ENCODE data around the gene PLXNB2. TPM values are rescaled to one million over a fixed set of nuclear protein-coding genes. Genes with fewer than 3 reads are reported as not detected.

Gene PLXNB2
- total RNA-seq, 1 donor from 2014 or later = 95.2 TPM

DNA sequence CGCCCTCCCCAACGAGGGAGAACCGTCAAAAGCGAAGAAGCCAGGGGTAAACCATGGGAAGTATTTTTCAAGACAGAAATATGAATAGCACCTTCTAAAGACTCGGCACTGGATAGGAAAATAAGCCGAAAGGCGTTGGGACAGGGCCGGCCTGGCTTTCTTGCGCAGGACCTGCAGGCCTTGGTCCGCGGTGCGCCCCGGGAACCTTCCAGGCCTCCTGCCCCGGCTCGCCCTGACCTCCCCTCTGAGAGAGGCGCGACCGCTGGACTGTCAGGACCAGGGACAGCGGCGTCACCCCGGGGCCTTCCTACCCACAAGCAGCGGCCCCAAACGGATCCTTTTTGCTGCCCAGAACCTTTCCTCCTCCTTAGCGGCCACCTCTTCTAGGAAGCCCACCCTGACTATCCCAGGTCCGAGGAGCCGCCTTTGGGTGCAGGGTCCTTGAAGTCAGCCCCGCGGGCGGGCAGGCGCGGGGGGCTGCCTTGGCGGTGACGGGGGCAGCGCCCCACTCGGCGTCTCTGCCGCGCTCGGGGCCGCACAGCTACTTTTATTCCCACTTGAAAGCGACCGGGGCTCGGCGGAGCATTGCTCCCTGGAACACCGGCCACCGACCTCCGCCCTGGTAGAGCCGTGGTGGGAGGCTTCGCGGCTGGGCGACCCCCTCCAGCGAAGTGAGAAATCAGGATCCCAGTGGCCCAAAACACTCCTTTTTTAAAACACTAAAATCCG, 36.6 kb downstream of the PLXNB2 start:
- peak; percentile 58 for DNase-seq
- Mint-ChIP-seq H3K4me1 (ENCODE audit: low read depth, unreplicated experiment) (peaks cover 13% of the 10 kb centered on the region), H3K27me3 (ENCODE audit: unreplicated experiment) (peaks cover 6% of the 10 kb centered on the region), H3K36me3 (ENCODE audit: unreplicated experiment) (no peaks in the 10 kb centered on the region), H3K4me3 (ENCODE audit: unreplicated experiment) (peak overlapping the region; percentile 84), H3K9me3 (ENCODE audit: unreplicated experiment) (peaks cover 4% of the 10 kb centered on the region), H3K27ac (ENCODE audit: unreplicated experiment) (peak overlapping the region; percentile 90)
- TF ChIP-seq, protein P1, sequence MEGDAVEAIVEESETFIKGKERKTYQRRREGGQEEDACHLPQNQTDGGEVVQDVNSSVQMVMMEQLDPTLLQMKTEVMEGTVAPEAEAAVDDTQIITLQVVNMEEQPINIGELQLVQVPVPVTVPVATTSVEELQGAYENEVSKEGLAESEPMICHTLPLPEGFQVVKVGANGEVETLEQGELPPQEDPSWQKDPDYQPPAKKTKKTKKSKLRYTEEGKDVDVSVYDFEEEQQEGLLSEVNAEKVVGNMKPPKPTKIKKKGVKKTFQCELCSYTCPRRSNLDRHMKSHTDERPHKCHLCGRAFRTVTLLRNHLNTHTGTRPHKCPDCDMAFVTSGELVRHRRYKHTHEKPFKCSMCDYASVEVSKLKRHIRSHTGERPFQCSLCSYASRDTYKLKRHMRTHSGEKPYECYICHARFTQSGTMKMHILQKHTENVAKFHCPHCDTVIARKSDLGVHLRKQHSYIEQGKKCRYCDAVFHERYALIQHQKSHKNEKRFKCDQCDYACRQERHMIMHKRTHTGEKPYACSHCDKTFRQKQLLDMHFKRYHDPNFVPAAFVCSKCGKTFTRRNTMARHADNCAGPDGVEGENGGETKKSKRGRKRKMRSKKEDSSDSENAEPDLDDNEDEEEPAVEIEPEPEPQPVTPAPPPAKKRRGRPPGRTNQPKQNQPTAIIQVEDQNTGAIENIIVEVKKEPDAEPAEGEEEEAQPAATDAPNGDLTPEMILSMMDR (IDR thresholded peaks at IDR 0.05; ENCODE audit: partially characterized antibody, unreplicated experiment) = no peak

DNA sequence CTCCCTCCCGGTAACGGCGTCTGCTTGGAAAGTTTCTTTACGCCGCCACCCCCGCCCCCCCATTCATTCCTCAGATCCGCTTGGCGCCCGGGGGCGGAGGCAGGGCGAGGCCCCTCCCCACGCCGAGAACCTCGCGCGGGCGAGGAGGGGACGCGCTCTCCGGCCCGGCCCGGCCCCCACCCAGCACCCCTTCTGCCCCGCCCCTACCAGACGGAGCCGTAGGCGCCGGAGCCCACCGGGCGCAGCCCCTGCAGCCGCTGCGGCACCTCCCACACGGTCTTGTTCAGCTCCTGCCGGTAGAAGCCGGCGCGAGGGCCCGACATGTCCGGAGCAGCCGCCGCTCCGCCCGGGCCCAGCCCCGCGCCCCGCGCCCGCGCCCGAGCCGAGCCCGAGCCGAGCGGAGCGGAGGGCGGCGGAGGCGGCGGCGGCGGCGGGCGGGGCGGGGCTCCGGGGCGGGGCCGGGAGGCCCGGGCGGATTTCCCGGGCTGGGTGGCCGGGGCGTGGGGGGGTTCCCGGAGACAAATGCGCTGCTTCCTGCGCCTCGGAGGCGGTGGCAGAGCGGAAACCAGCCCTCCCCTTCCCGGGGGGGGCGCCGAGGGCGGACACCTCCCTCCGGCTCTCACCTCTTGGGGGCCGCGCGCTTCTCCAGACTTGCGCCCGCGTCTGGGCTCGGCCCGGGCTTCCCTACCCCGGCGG, 37.3 kb downstream of the PLXNB2 start, which contains the start of gene MAPK11:
MAPK11 (minus strand) TSS at position 411 of the 696 bp plus-strand sequence; CDS start at position 323, 88 bp downstream.
- Mint-ChIP-seq H3K4me1 (ENCODE audit: low read depth, unreplicated experiment) (peaks cover 13% of the 10 kb centered on the region), H3K27ac (ENCODE audit: unreplicated experiment) (peak within 1 kb of the TSS; percentile 90), H3K36me3 (ENCODE audit: unreplicated experiment) (no peaks in the 10 kb centered on the region), H3K9me3 (ENCODE audit: unreplicated experiment) (peaks cover 4% of the 10 kb centered on the region), H3K27me3 (ENCODE audit: unreplicated experiment) (peaks cover 6% of the 10 kb centered on the region), H3K4me3 (ENCODE audit: unreplicated experiment) (peak within 1 kb of the TSS; percentile 84)
- TF ChIP-seq, protein P1 (IDR thresholded peaks at IDR 0.05; ENCODE audit: partially characterized antibody, unreplicated experiment) = no peak
- DNase-seq = peak; percentile 71

DNA sequence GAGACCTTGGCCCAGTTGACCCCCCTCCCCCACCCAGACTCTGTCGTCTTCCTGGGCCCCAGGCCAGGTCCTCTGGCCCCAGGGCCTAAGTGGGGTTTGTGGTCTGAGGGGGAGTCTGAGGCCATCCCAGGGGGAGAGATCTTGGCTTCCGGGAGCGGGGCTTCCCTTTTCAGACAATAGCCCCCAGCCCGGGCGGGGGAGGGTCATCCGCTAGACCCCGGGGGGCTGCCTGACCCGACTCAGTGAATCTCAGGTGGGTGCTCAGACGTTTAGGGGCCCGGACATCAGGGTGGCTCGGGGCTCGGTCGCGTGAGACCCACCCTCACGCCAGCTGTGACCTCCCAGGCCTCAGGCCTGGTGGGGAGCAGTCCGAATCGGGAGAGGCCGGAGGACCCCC, 37.9 kb downstream of the PLXNB2 start:
- H3K36me3 Mint-ChIP-seq (ENCODE audit: unreplicated experiment) = no peaks in the 10 kb centered on the region
- peaks cover 6% of the 10 kb centered on the region for H3K27me3 Mint-ChIP-seq (ENCODE audit: unreplicated experiment)
- H3K9me3 Mint-ChIP-seq (ENCODE audit: unreplicated experiment) = peaks cover 4% of the 10 kb centered on the region

DNA sequence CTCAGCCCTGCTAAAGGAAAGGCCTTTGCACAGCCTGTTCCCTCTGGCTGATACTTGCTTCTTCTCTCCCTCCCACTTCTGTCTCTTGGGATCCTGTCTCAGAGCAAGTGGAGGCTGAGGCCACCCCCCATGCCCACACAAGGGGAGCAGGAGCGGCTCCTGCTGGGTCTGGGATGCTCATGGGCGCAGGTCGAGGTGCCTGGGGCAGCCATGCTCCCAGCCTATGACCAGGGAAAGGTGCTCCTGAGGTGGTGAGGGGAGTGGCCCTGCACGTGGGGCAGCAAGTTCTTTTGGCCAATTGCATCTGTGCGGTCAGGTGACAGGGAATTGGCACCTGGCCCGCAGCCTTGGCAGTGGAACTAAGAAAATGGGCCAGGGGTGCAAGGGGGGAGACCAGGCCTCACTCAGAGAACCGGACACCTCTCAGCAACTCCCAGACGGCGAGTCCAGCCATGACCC, 38.8 kb downstream of the PLXNB2 start:
- Mint-ChIP-seq H3K9me3 (ENCODE audit: unreplicated experiment) (peaks cover 3% of the 10 kb centered on the region), H3K36me3 (ENCODE audit: unreplicated experiment) (no peaks in the 10 kb centered on the region), H3K4me3 (ENCODE audit: unreplicated experiment) (peak overlapping the region; percentile 75), H3K4me1 (ENCODE audit: low read depth, unreplicated experiment) (peaks cover 6% of the 10 kb centered on the region), H3K27me3 (ENCODE audit: unreplicated experiment) (peaks cover 6% of the 10 kb centered on the region), H3K27ac (ENCODE audit: unreplicated experiment) (no peak overlapping the region)
- no peak for DNase-seq
- TF ChIP-seq, protein P1 (IDR thresholded peaks at IDR 0.05; ENCODE audit: partially characterized antibody, unreplicated experiment) = no peak

More for the DNA sequence above, 37.9 kb downstream of the PLXNB2 start:
- peak overlapping the region; percentile 62 for H3K27ac Mint-ChIP-seq (ENCODE audit: unreplicated experiment)
- H3K4me1 Mint-ChIP-seq (ENCODE audit: low read depth, unreplicated experiment) = peaks cover 13% of the 10 kb centered on the region
- DNase-seq = no peak
- peak overlapping the region; percentile 75 for H3K4me3 Mint-ChIP-seq (ENCODE audit: unreplicated experiment)
- TF ChIP-seq, protein P1 (IDR thresholded peaks at IDR 0.05; ENCODE audit: partially characterized antibody, unreplicated experiment) = no peak
